ENCODE results near the gene VAPA. TPM values are rescaled to one million over a fixed set of nuclear protein-coding genes. Genes with fewer than 3 reads are reported as not detected.
"Not testable (repeated sequence)": the region's sequence is repeated elsewhere in the genome, so short reads cannot be mapped to it uniquely, and the experiment has no call there.

Gene VAPA
- total RNA-seq, 1 experiment from 2014 or later: 196 TPM

- Mint-ChIP-seq H3K27ac (ENCODE audit: unreplicated experiment) (no peak overlapping the region), H3K4me1 (ENCODE audit: low read depth, unreplicated experiment) (peaks cover 2% of the 10 kb centered on the region), H3K27me3 (ENCODE audit: unreplicated experiment) (no peaks in the 10 kb centered on the region), H3K9me3 (ENCODE audit: low read depth, unreplicated experiment) (no peaks in the 10 kb centered on the region), H3K4me3 (ENCODE audit: low read depth, unreplicated experiment) (no peak overlapping the region), H3K36me3 (ENCODE audit: insufficient read depth, unreplicated experiment) (no peaks in the 10 kb centered on the region)
- TF ChIP-seq CTCF (IDR thresholded peaks at IDR 0.05; ENCODE audit: unreplicated experiment): no peak
- no TSS peak for BruUV-seq (replicated peaks)
- no peak for DNase-seq
- intact Hi-C loops (cut with micrococcal nuclease; ENCODE audit: unreplicated experiment): no loop called here
- CTCF ChIA-PET: interaction anchor here (0.6 kb wide), 2 partner anchors 43 to 734 kb away, joined by 3 to 7 read pairs; no protein-coding TSS in a partner anchor
Measured at GRCh38 chr18:9890196-9890595, 23.6 kb upstream of the VAPA start.

- Mint-ChIP-seq H3K4me1 (ENCODE audit: low read depth, unreplicated experiment) (peaks cover 9% of the 10 kb centered on the region), H3K27me3 (ENCODE audit: unreplicated experiment) (no peaks in the 10 kb centered on the region), H3K9me3 (ENCODE audit: low read depth, unreplicated experiment) (no peaks in the 10 kb centered on the region), H3K27ac (ENCODE audit: unreplicated experiment) (no peak overlapping the region), H3K4me3 (ENCODE audit: low read depth, unreplicated experiment) (no peak overlapping the region), H3K36me3 (ENCODE audit: insufficient read depth, unreplicated experiment) (no peaks in the 10 kb centered on the region)
- CTCF ChIA-PET: no interaction called here
- intact Hi-C loops (cut with micrococcal nuclease; ENCODE audit: unreplicated experiment): no loop called here
- no peak for DNase-seq
- BruUV-seq (replicated peaks): no TSS peak
- no peak for TF ChIP-seq CTCF (IDR thresholded peaks at IDR 0.05; ENCODE audit: unreplicated experiment)
Measured at GRCh38 chr18:9890957-9891356, 22.9 kb upstream of the VAPA start.

GRCh38 chr18:9891515-9891914 lies 22.3 kb upstream of the VAPA start:
- CTCF ChIA-PET: interaction anchor here (0.7 to 1.6 kb wide), 2 partner anchors 15 to 787 kb away, joined by 3 to 4 read pairs; no protein-coding TSS in a partner anchor
- H3K9me3 Mint-ChIP-seq (ENCODE audit: low read depth, unreplicated experiment); H3K4me3 Mint-ChIP-seq (ENCODE audit: low read depth, unreplicated experiment); DNase-seq; H3K4me1 Mint-ChIP-seq (ENCODE audit: low read depth, unreplicated experiment); H3K27me3 Mint-ChIP-seq (ENCODE audit: unreplicated experiment); BruUV-seq (replicated peaks); H3K27ac Mint-ChIP-seq (ENCODE audit: unreplicated experiment); intact Hi-C loops (cut with micrococcal nuclease; ENCODE audit: unreplicated experiment); H3K36me3 Mint-ChIP-seq (ENCODE audit: insufficient read depth, unreplicated experiment): not testable (repeated sequence)

GRCh38 chr18:9894454-9895068 lies 19.3 kb upstream of the VAPA start:
- Mint-ChIP-seq H3K4me3 (ENCODE audit: low read depth, unreplicated experiment) (no peak overlapping the region), H3K36me3 (ENCODE audit: insufficient read depth, unreplicated experiment) (no peaks in the 10 kb centered on the region), H3K4me1 (ENCODE audit: low read depth, unreplicated experiment) (peaks cover 22% of the 10 kb centered on the region), H3K9me3 (ENCODE audit: low read depth, unreplicated experiment) (no peaks in the 10 kb centered on the region), H3K27ac (ENCODE audit: unreplicated experiment) (no peak overlapping the region), H3K27me3 (ENCODE audit: unreplicated experiment) (no peaks in the 10 kb centered on the region)
- BruUV-seq (replicated peaks): no TSS peak
- CTCF ChIA-PET: no interaction called here
- DNase-seq: no peak
- no peak for TF ChIP-seq CTCF (IDR thresholded peaks at IDR 0.05; ENCODE audit: unreplicated experiment)
- intact Hi-C loops (cut with micrococcal nuclease; ENCODE audit: unreplicated experiment): loop anchor here (5.0 kb wide), 1 partner anchor 67 kb away; no protein-coding TSS in a partner anchor

DNA sequence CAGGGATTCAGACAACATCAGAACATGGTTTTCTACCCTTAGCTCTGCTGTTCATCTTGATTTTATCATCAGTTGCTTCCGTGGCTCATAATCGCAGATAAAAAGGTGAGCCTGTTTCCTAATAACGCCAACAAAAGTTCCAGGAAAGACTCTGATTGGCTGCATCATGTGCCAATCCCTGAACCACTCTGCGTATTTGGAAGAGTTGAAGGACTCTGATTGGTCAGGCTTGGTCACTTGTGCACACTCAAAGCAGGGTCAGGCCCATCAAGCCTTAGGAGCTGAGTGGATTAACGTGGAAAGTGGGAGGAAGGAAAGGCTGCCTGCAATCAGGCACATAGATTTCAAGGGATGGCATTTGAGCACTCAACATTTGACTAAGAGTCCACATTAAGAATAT lies 16.7 kb upstream of the VAPA start:
- no TSS peak for BruUV-seq (replicated peaks)
- CTCF ChIA-PET: no interaction called here
- Mint-ChIP-seq H3K27me3 (ENCODE audit: unreplicated experiment) (no peaks in the 10 kb centered on the region), H3K27ac (ENCODE audit: unreplicated experiment) (no peak overlapping the region), H3K36me3 (ENCODE audit: insufficient read depth, unreplicated experiment) (no peaks in the 10 kb centered on the region), H3K9me3 (ENCODE audit: low read depth, unreplicated experiment) (no peaks in the 10 kb centered on the region), H3K4me1 (ENCODE audit: low read depth, unreplicated experiment) (peaks cover 34% of the 10 kb centered on the region), H3K4me3 (ENCODE audit: low read depth, unreplicated experiment) (no peak overlapping the region)
- DNase-seq: no peak
- no peak for TF ChIP-seq CTCF (IDR thresholded peaks at IDR 0.05; ENCODE audit: unreplicated experiment)
- intact Hi-C loops (cut with micrococcal nuclease; ENCODE audit: unreplicated experiment): loop anchor here (5.0 kb wide), 1 partner anchor 70 kb away; no protein-coding TSS in a partner anchor

DNA sequence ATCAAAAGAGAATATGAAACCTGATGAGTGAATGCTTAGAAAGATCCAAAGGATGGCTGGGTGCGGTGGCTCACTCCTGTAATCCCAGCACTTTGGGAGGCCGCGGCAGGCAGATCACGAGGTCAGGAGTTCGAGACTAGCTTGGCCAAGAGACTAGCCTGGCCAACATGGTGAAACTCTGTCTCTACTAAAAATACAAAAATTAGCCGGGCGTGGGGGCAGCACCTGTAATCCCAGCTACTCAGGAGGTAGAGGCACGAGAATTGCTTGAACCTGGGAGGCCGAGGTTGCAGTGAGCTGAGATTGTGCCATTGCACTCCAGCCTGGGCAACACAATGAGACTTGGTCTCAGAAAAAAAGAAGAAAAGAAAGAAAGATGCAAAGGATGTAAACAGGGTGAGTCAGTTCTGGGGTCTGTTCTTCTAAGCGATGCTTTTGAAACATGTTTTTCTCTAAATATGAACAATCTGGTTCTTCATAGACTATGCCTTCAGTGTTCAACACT lies 16.0 kb upstream of the VAPA start:
- intact Hi-C loops (cut with micrococcal nuclease; ENCODE audit: unreplicated experiment): loop anchor here (5.0 kb wide), 1 partner anchor 71 kb away; no protein-coding TSS in a partner anchor
- BruUV-seq (replicated peaks); H3K27me3 Mint-ChIP-seq (ENCODE audit: unreplicated experiment); H3K4me3 Mint-ChIP-seq (ENCODE audit: low read depth, unreplicated experiment); H3K27ac Mint-ChIP-seq (ENCODE audit: unreplicated experiment); DNase-seq; H3K36me3 Mint-ChIP-seq (ENCODE audit: insufficient read depth, unreplicated experiment); CTCF ChIA-PET; H3K9me3 Mint-ChIP-seq (ENCODE audit: low read depth, unreplicated experiment): not testable (repeated sequence)
- H3K4me1 Mint-ChIP-seq (ENCODE audit: low read depth, unreplicated experiment): peaks cover 34% of the 10 kb centered on the region

Data from Calu3 (cell line).